GM12878 (cell line): ENCODE data around the gene ATP10A.

ENCODE experiments used
- CHD2 ChIP-seq: IDR thresholded peaks from 2 replicates; pipeline ENCODE4 v1.6.1; 2011; ENCODE audit warnings: low read depth, low read length, improper control_type of control experiment, borderline replicate concordance
- HDAC2 ChIP-seq: fragments of 200-600 bp; sonication (generic); IDR thresholded peaks from 2 replicates; pipeline ENCODE4 v1.6.1; 2017
- STAT3 ChIP-seq: IDR thresholded peaks from 2 replicates; pipeline ENCODE4 v1.6.1; 2011; ENCODE audit warnings: low read depth, low read length, improper control_type of control experiment
- YY1 ChIP-seq: IDR thresholded peaks from 2 replicates; pipeline ENCODE4 v1.6.1; 2011; ENCODE audit warnings: low read depth, mild to moderate bottlenecking, low read length
- ZNF217 ChIP-seq: fragments of 450-650 bp; IDR thresholded peaks from 2 replicates; pipeline ENCODE4 v1.6.1; 2017; ENCODE audit warnings: antibody characterized with exemption, mild to moderate bottlenecking
- ZZZ3 ChIP-seq: IDR thresholded peaks from 2 replicates; pipeline ENCODE4 v1.6.1; 2011; ENCODE audit warnings: low read depth; ENCODE audit not compliant: control insufficient read depth, insufficient read length
- TF ChIP-seq, protein P1 (sequence below), 3 experiments: IDR thresholded peaks in 2 of 3; conservative IDR thresholded peaks in 1 of 3; 2 replicates each; pipeline ENCODE4 v1.5.1; 2011; ENCODE audit warnings: low read depth in 3 of 3, low read length in 3 of 3, mild to moderate bottlenecking in 3 of 3, control low read depth in 2 of 3, moderate library complexity in 2 of 3, inconsistent platforms in 1 of 3, mixed read lengths in 1 of 3; ENCODE audit not compliant: control insufficient read depth in 2 of 3, insufficient read depth in 1 of 3; ENCODE audit errors: extremely low read depth in 1 of 3
- TF ChIP-seq, protein P2 (sequence below): IDR thresholded peaks from 2 replicates; pipeline ENCODE4 v1.6.1; 2011; ENCODE audit warnings: low read depth, mild to moderate bottlenecking, low read length, moderate library complexity, borderline replicate concordance; ENCODE audit errors: extremely low read depth

DNA sequence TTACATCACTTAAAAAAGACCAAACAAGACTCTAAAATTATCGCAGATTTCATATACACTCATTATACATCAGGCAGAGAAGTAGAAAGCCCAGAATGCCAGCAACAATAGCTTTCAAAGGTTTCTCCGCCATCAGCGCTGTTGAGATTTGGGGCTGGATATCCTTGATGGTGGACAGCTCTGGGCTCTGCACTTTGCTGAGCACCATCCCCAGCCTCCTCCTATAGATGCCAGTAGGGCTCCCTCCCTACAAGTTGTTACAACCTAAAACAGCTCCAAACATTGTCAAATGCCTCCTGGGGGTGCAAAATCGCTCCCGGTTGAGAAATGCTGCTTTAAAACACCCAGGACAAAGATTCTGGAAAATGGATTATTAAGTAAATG lies 73.5 kb downstream of the ATP10A start:
- TF ChIP-seq CHD2 (no peak), YY1 (no peak), HDAC2 (no peak), ZZZ3 (no peak), ZNF217 (no peak), STAT3 (no peak)
- TF ChIP-seq, protein P1, sequence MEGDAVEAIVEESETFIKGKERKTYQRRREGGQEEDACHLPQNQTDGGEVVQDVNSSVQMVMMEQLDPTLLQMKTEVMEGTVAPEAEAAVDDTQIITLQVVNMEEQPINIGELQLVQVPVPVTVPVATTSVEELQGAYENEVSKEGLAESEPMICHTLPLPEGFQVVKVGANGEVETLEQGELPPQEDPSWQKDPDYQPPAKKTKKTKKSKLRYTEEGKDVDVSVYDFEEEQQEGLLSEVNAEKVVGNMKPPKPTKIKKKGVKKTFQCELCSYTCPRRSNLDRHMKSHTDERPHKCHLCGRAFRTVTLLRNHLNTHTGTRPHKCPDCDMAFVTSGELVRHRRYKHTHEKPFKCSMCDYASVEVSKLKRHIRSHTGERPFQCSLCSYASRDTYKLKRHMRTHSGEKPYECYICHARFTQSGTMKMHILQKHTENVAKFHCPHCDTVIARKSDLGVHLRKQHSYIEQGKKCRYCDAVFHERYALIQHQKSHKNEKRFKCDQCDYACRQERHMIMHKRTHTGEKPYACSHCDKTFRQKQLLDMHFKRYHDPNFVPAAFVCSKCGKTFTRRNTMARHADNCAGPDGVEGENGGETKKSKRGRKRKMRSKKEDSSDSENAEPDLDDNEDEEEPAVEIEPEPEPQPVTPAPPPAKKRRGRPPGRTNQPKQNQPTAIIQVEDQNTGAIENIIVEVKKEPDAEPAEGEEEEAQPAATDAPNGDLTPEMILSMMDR (IDR thresholded peaks at IDR 0.05 in 2 of 3, conservative IDR thresholded peaks at IDR 0.05 in 1 of 3; ENCODE audit: control insufficient read depth in 2 of 3, extremely low read depth in 1 of 3, insufficient read depth in 1 of 3, low read depth in 3 of 3, low read length in 3 of 3), result no peak
- TF ChIP-seq, protein P2, sequence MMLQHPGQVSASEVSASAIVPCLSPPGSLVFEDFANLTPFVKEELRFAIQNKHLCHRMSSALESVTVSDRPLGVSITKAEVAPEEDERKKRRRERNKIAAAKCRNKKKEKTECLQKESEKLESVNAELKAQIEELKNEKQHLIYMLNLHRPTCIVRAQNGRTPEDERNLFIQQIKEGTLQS, result no peak
